Esophagus squamous epithelium (tissue), 5 donors: ENCODE measurements around the gene FRMD3. TPM values are rescaled to one million over a fixed set of nuclear protein-coding genes. Genes with fewer than 3 reads are reported as not detected.

Source experiments
- DNase-seq: peaks from one replicate; lab custom pipeline; 2025; lab: John Stamatoyannopoulos, UW
- H3K27ac ChIP-seq, 4 donors: fragments of 200-600 bp; sonication (generic); one replicate each; pipeline ENCODE4 v1.5.1; 2016 to 2019; ENCODE audit warnings: mild to moderate bottlenecking in 1 of 4
- H3K27me3 ChIP-seq, 4 donors: fragments of 200-600 bp; sonication (generic); 1 replicate in 3 of 4; 2 replicates in 1 of 4; pipeline versions ENCODE4 v1.5.1 to v1.6.0; 2017 to 2021; ENCODE audit warnings: antibody characterized with exemption in 1 of 4
- H3K36me3 ChIP-seq, 3 donors: fragments of 200-600 bp; sonication (generic); one replicate each; pipeline ENCODE4 v1.5.1; 2016 to 2019
- H3K4me1 ChIP-seq, 3 donors: fragments of 200-600 bp; sonication (generic); one replicate each; pipeline ENCODE4 v1.5.1; 2017 to 2019
- H3K4me3 ChIP-seq, 4 donors: fragments of 200-600 bp; sonication (generic); 1 replicate in 3 of 4; 2 replicates in 1 of 4; pipeline ENCODE4 v1.5.1; 2016 to 2019; ENCODE audit warnings: mild to moderate bottlenecking in 2 of 4, moderate library complexity in 1 of 4
- H3K9me3 ChIP-seq, 3 donors: fragments of 200-600 bp; sonication (generic); one replicate each; pipeline ENCODE4 v1.5.1; 2016 to 2019
- POLR2A ChIP-seq, 4 donors: fragments of 450-650 bp; IDR thresholded peaks; one replicate each; pipeline ENCODE4 v1.6.1; 2017; ENCODE audit warnings: antibody characterized with exemption in 4 of 4, mild to moderate bottlenecking in 4 of 4, moderate library complexity in 3 of 4
- WGBS, 2 donors: methylation state at CpG; one replicate each; pipeline ENCODE4 v1.1.5; 2018; 5-methylcytosine and 5-hydroxymethylcytosine counted together
- intact Hi-C: fragments of 100-400 bp; cut with DNase I; formaldehyde crosslinking; loops from one replicate; pipeline ENCODE4 v1.15.0; 2022
- total RNA-seq, 4 donors: library from RNA; depleted of rRNA; stranded (reverse); fragments of >200 nt; gene quantifications; one replicate each; pipeline ENCODE4 v1.1.0, GENCODE V29; 2016
- TF ChIP-seq, protein P1 (sequence below), 6 experiments: fragments of 450-650 bp in 4 of 6; fragments of 200-600 bp in 2 of 6; sonication (generic) in 2 of 6; IDR thresholded peaks; one replicate each; pipeline ENCODE4 v1.5.1; 2016 to 2019; ENCODE audit warnings: antibody characterized with exemption in 6 of 6, mild to moderate bottlenecking in 4 of 6, moderate library complexity in 4 of 6
- donor health status: DM: yes; HTN: yes; CAD: no.

The FRMD3 gene
- total RNA-seq = 1 to 10 TPM in 3 of 4 donors, under 1 TPM in 1; 0.27 to 6.9 (median 2.1) TPM

GRCh38 chr9:83538172-83538889 lies at the start of gene FRMD3:
FRMD3 (minus strand) TSS chr9:83538401; CDS start chr9:83538231, 170 bp downstream.
- no peaks in the 10 kb centered on the region for H3K9me3 ChIP-seq
- peak within 1 kb of the TSS; percentile 21 to 79 (median 64) for H3K27ac ChIP-seq
- peaks cover 0 to 43% (median 0%) of the 10 kb centered on the region in 4 donors for H3K27me3 ChIP-seq
- WGBS, 2 donors = 0 to 16% methylated on average over 2 to 41 of the region's 85 CpGs
- TF ChIP-seq, protein P1, sequence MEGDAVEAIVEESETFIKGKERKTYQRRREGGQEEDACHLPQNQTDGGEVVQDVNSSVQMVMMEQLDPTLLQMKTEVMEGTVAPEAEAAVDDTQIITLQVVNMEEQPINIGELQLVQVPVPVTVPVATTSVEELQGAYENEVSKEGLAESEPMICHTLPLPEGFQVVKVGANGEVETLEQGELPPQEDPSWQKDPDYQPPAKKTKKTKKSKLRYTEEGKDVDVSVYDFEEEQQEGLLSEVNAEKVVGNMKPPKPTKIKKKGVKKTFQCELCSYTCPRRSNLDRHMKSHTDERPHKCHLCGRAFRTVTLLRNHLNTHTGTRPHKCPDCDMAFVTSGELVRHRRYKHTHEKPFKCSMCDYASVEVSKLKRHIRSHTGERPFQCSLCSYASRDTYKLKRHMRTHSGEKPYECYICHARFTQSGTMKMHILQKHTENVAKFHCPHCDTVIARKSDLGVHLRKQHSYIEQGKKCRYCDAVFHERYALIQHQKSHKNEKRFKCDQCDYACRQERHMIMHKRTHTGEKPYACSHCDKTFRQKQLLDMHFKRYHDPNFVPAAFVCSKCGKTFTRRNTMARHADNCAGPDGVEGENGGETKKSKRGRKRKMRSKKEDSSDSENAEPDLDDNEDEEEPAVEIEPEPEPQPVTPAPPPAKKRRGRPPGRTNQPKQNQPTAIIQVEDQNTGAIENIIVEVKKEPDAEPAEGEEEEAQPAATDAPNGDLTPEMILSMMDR (IDR thresholded peaks at IDR 0.05) = peak in 5 of 6 experiments; percentile 26 to 56 (median 46)
- TF ChIP-seq POLR2A (IDR thresholded peaks at IDR 0.05) = no peak
- H3K4me1 ChIP-seq = peaks cover 8 to 24% (median 12%) of the 10 kb centered on the region in 3 donors
- intact Hi-C loops = no loop called here
- no peak for DNase-seq
- H3K4me3 ChIP-seq = peak within 1 kb of the TSS; percentile 37 to 71 (median 50)
- no peaks in the 10 kb centered on the region for H3K36me3 ChIP-seq

GRCh38 chr9:83584995-83585394 lies 46.8 kb upstream of the FRMD3 start:
- no peak overlapping the region for H3K27ac ChIP-seq
- 81 to 91% methylated on average over 4 of the region's 4 CpGs for WGBS, 2 donors
- no peaks in the 10 kb centered on the region for H3K27me3 ChIP-seq
- intact Hi-C loops = no loop called here
- no peak for DNase-seq
- no peaks in the 10 kb centered on the region for H3K36me3 ChIP-seq
- no peaks in the 10 kb centered on the region for H3K4me1 ChIP-seq
- no peaks in the 10 kb centered on the region for H3K9me3 ChIP-seq
- TF ChIP-seq, protein P1 (IDR thresholded peaks at IDR 0.05) = no peak
- no peak for TF ChIP-seq POLR2A (IDR thresholded peaks at IDR 0.05)
- no peak overlapping the region for H3K4me3 ChIP-seq

- intact Hi-C loops = no loop called here
- Histone ChIP-seq H3K27me3 (no peaks in the 10 kb centered on the region), H3K9me3 (peaks cover 0 to 5% (median 0%) of the 10 kb centered on the region in 3 donors), H3K36me3 (no peaks in the 10 kb centered on the region), H3K4me1 (no peaks in the 10 kb centered on the region), H3K27ac (no peak overlapping the region), H3K4me3 (no peak overlapping the region)
- no peak for DNase-seq
- no peak for TF ChIP-seq POLR2A (IDR thresholded peaks at IDR 0.05)
- TF ChIP-seq, protein P1 (IDR thresholded peaks at IDR 0.05) = peak; percentile 15 to 72 (median 51)
- 63 to 70% methylated on average over 5 to 6 of the region's 6 CpGs for WGBS, 2 donors
Observed at GRCh38 chr9:83583151-83584014, 45.2 kb upstream of the FRMD3 start.

GRCh38 chr9:83582029-83582428 lies 43.8 kb upstream of the FRMD3 start:
- WGBS, 2 donors = 30 to 33% methylated on average over 1 of the region's 1 CpG
- TF ChIP-seq, protein P1 (IDR thresholded peaks at IDR 0.05) = no peak
- no peak for TF ChIP-seq POLR2A (IDR thresholded peaks at IDR 0.05)
- H3K4me3 ChIP-seq = no peak overlapping the region
- H3K9me3 ChIP-seq = peaks cover 0 to 5% (median 0%) of the 10 kb centered on the region in 3 donors
- no peaks in the 10 kb centered on the region for H3K27me3 ChIP-seq
- no peak overlapping the region for H3K27ac ChIP-seq
- no peaks in the 10 kb centered on the region for H3K4me1 ChIP-seq
- H3K36me3 ChIP-seq = no peaks in the 10 kb centered on the region
- DNase-seq = no peak
- intact Hi-C loops = no loop called here
